Endodermal cell (in vitro differentiated cells): ENCODE data around the gene C5orf58. TPM values are rescaled to one million over a fixed set of nuclear protein-coding genes. Genes with fewer than 3 reads are reported as not detected.
"Not testable (repeated sequence)": the region's sequence is repeated elsewhere in the genome, so short reads cannot be mapped to it uniquely, and the experiment has no call there.

Experiments
- DNase-seq: peaks from one replicate; pipeline ENCODE4 v3.0.0-alpha.2; 2017
- H3K27ac ChIP-seq: 2 replicates; pipeline ENCODE4 v1.5.1; 2013; ENCODE audit warnings: mild to moderate bottlenecking, low read depth, low read length, moderate library complexity
- H3K27me3 ChIP-seq: 2 replicates; pipeline ENCODE4 v1.6.1; 2013; ENCODE audit warnings: mild to moderate bottlenecking, low read length, moderate library complexity; ENCODE audit not compliant: insufficient read depth, control insufficient read depth, poor library complexity, severe bottlenecking
- H3K36me3 ChIP-seq: 2 replicates; pipeline ENCODE4 v1.7.0; 2013; ENCODE audit warnings: mild to moderate bottlenecking, low read length, moderate library complexity; ENCODE audit not compliant: control insufficient read depth, insufficient read depth
- H3K4me1 ChIP-seq: one replicate; pipeline ENCODE4 v1.7.0; 2013; ENCODE audit warnings: low read length; ENCODE audit not compliant: control insufficient read depth, insufficient read depth
- H3K4me3 ChIP-seq: 2 replicates; pipeline ENCODE4 v1.5.1; 2013; ENCODE audit warnings: mild to moderate bottlenecking, low read length, moderate library complexity
- H3K9ac ChIP-seq: 2 replicates; pipeline ENCODE4 v1.6.1; 2013; ENCODE audit warnings: mild to moderate bottlenecking, low read length, moderate library complexity; ENCODE audit not compliant: poor library complexity, severe bottlenecking; ENCODE audit errors: extremely low read depth
- H3K9me3 ChIP-seq: 2 replicates; pipeline ENCODE4 v1.6.1; 2013; ENCODE audit warnings: mild to moderate bottlenecking, low read length, moderate library complexity; ENCODE audit not compliant: control insufficient read depth
- H3K27ac Mint-ChIP-seq: 2 replicates; pipeline ENCODE4 v1.8.0; 2020; ENCODE audit warnings: mixed read lengths
- H3K27me3 Mint-ChIP-seq: 2 replicates; pipeline ENCODE4 v1.8.0; 2021; ENCODE audit warnings: mild to moderate bottlenecking, mixed read lengths; ENCODE audit not compliant: insufficient read depth
- H3K36me3 Mint-ChIP-seq: 2 replicates; pipeline ENCODE4 v1.8.0; 2020; ENCODE audit warnings: low read depth, mixed read lengths
- H3K4me1 Mint-ChIP-seq: 2 replicates; pipeline ENCODE4 v1.8.0; 2020; ENCODE audit warnings: mixed read lengths
- H3K4me3 Mint-ChIP-seq: 2 replicates; pipeline ENCODE4 v1.8.0; 2020; ENCODE audit warnings: mild to moderate bottlenecking, moderate library complexity, mixed read lengths
- H3K9me3 Mint-ChIP-seq: 2 replicates; pipeline ENCODE4 v1.8.0; 2020; ENCODE audit warnings: mild to moderate bottlenecking, mixed read lengths
- WGBS, 2 experiments: methylation state at CpG; one replicate each; pipeline versions ENCODE4 v1.1.5 to v1.1.7; 2013; ENCODE audit warnings: missing lambda C conversion rate in 2 of 2, mixed read lengths in 1 of 2; ENCODE audit not compliant: insufficient coverage in 1 of 2, insufficient read length in 1 of 2; 5-methylcytosine and 5-hydroxymethylcytosine counted together
- total RNA-seq, 2 donors: library from RNA; stranded (reverse); fragmentation: NEBNext Ultra II Directional in 1 of 2; extraction: Animal tissue kit (Norgen Biotek cat#: 25700) in 1 of 2; gene quantifications; 2 replicates in 1 of 2; 3 replicates in 1 of 2; pipeline ENCODE4 v1.2.1, GENCODE V29; 2021
- TF ChIP-seq, protein P1 (sequence below): fragments of 200-600 bp; sonication (generic); conservative IDR thresholded peaks from 2 replicates; pipeline ENCODE4 v1.5.0; 2021; ENCODE audit warnings: antibody characterized with exemption, mild to moderate bottlenecking

Gene C5orf58
- total RNA-seq, 2 donors from 2014 or later: 0.95 TPM; not detected in 1

DNA sequence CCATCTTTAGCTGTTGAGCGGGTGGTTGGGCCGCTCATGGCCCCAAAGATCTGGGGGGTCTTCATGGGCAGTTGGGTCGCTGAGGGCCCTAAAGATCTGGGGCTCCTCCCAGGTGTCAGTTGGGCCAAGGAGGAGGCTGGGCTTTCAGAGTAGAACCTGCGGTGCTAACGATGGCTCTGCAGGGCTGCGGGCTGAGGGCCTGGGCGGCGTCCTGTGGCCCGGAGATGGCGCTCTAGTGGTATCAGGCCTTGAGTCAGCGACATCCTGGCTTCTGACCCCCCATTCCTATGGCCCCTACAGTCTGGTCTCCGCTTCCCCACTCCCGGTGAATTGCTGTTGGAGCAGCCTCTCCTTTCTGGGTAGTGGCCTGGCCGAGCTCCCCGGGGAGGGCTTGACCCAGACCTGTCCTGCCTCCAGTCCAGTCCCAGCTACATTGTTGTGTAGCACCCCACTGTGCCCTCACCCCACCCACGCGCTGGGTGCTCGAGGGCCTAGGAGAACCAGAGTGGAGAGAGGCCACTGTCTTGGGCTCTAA lies 640 bp downstream of the C5orf58 start:
- H3K27me3 Mint-ChIP-seq: no peaks in the 10 kb centered on the region
- Histone ChIP-seq H3K9ac (no peak overlapping the region), H3K27me3 (no peaks in the 10 kb centered on the region), H3K4me3 (no peak overlapping the region), H3K36me3 (no peaks in the 10 kb centered on the region), H3K27ac (no peak overlapping the region), H3K9me3 (no peaks in the 10 kb centered on the region), H3K4me1 (no peaks in the 10 kb centered on the region)
- H3K27ac Mint-ChIP-seq: no peak overlapping the region
- H3K9me3 Mint-ChIP-seq: no peaks in the 10 kb centered on the region
- TF ChIP-seq, protein P1, sequence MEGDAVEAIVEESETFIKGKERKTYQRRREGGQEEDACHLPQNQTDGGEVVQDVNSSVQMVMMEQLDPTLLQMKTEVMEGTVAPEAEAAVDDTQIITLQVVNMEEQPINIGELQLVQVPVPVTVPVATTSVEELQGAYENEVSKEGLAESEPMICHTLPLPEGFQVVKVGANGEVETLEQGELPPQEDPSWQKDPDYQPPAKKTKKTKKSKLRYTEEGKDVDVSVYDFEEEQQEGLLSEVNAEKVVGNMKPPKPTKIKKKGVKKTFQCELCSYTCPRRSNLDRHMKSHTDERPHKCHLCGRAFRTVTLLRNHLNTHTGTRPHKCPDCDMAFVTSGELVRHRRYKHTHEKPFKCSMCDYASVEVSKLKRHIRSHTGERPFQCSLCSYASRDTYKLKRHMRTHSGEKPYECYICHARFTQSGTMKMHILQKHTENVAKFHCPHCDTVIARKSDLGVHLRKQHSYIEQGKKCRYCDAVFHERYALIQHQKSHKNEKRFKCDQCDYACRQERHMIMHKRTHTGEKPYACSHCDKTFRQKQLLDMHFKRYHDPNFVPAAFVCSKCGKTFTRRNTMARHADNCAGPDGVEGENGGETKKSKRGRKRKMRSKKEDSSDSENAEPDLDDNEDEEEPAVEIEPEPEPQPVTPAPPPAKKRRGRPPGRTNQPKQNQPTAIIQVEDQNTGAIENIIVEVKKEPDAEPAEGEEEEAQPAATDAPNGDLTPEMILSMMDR: no peak
- no peaks in the 10 kb centered on the region for H3K36me3 Mint-ChIP-seq
- no peak for DNase-seq
- peaks cover 17% of the 10 kb centered on the region for H3K4me1 Mint-ChIP-seq
- WGBS, 2 experiments: 95 to 96% methylated on average over 14 to 18 of the region's 18 CpGs
- H3K4me3 Mint-ChIP-seq: no peak overlapping the region

DNA sequence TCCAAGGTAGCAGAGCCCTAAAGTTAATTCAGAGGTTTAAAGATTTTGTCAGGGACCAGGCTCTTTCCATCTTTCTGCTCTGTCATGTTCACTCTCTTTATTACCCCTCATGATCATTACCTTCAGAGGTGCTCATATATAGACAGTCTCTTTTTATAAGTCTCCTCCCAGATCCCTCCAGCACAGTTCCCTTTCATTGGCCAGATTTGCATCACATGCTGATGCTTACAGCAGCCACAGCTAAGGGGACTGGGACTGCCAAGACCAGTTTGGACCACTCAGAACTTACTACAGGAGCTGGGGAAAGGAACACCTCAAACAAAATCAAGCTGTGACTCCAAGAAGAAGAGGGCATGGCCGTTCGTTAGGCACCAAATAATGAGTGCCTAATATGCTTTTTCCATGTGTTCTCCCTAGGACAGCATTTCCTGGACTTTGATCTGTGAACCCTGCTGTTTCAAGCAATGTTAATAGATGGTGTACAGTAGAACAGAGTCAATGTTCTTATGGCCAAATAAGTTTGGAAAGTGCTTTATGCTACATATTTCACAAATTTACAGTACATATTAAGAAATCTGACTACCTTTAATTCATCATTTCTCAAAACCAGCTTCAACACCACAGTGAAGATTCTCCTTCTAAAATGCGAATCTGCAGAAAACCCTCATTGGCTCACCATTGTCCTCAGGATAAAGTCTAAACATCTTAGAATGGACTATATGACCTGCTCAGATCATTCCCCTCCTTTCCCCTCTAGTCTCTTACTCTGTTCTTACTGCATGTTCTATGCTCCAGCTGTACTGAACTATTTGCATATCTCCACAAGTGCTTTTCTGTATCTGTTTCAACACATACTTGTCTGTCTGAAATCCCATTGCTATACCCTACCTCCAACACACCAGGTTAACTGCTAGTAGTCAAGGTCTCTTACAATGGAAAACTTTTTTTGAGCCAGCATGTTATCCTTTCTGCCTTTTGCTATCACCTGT lies 3.4 kb downstream of the C5orf58 start:
- H3K4me1 Mint-ChIP-seq: peaks cover 1% of the 10 kb centered on the region
- Histone ChIP-seq H3K27ac (no peak overlapping the region), H3K27me3 (no peaks in the 10 kb centered on the region), H3K4me3 (no peak overlapping the region), H3K9me3 (no peaks in the 10 kb centered on the region), H3K4me1 (no peaks in the 10 kb centered on the region), H3K36me3 (no peaks in the 10 kb centered on the region), H3K9ac (no peak overlapping the region)
- TF ChIP-seq, protein P1: no peak
- H3K9me3 Mint-ChIP-seq: no peaks in the 10 kb centered on the region
- no peak for DNase-seq
- H3K36me3 Mint-ChIP-seq: no peaks in the 10 kb centered on the region
- H3K27me3 Mint-ChIP-seq: no peaks in the 10 kb centered on the region
- 84 to 93% methylated on average over 3 of the region's 3 CpGs for WGBS, 2 experiments
- no peak overlapping the region for H3K27ac Mint-ChIP-seq
- H3K4me3 Mint-ChIP-seq: no peak overlapping the region

DNA sequence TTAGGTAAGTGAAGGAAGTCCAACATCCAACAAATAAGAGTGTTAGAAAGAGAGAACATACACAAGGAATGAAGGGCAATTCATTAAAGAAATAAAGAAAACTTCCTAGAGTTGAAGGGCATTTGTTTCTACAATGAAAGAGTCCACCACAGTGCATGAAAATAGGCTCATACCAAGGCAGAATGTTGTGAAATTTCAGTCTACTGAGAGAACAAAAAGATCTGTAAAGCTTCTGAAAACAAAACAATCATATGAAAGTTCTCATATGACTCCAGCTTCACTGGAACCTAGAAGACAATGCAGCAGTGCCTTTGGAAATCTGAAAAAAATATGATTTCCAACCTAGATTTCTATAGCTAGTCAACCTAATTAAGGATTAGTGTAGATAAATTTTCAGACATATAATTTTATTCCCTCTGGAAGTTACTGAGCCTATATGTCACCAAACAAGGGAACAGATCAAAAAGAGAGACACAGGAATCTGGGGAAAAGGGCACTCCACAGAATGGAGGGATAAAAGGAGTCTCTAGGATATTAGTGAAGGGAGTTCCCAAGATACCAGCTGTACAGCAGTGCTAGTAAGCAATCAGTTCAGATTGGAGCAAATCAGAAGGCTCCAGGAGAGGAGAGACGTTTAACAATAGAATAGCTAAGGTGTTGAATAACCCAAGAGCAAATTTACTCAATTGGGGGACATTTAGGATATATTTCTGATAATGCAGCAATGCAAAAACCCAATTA lies 5.8 kb downstream of the C5orf58 start:
- TF ChIP-seq, protein P1: no peak
- Histone ChIP-seq H3K27me3 (no peaks in the 10 kb centered on the region), H3K36me3 (no peaks in the 10 kb centered on the region), H3K27ac (no peak overlapping the region), H3K9ac (no peak overlapping the region), H3K4me1 (no peaks in the 10 kb centered on the region), H3K9me3 (no peaks in the 10 kb centered on the region), H3K4me3 (no peak overlapping the region)
- DNase-seq: no peak
- no peaks in the 10 kb centered on the region for H3K36me3 Mint-ChIP-seq
- H3K27me3 Mint-ChIP-seq: no peaks in the 10 kb centered on the region
- WGBS, 2 experiments: 40 to 69% methylated on average over 1 of the region's 1 CpG
- H3K4me3 Mint-ChIP-seq: no peak overlapping the region
- H3K9me3 Mint-ChIP-seq: no peaks in the 10 kb centered on the region
- no peaks in the 10 kb centered on the region for H3K4me1 Mint-ChIP-seq
- no peak overlapping the region for H3K27ac Mint-ChIP-seq

DNA sequence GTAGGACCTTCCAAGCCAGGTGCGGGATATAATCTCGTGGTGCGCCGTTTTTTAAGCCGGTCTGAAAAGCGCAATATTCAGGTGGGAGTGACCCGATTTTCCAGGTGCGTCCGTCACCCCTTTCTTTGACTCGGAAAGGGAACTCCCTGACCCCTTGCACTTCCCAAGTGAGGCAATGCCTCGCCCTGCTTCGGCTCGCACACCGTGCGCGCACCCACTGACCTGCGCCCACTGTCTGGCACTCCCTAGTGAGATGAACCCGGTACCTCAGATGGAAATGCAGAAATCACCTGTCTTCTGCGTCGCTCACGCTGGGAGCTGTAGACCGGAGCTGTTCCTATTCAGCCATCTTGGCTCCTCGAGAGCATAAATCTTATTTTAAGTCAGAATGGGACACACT lies 12.7 kb downstream of the C5orf58 start:
- peaks cover 13% of the 10 kb centered on the region for H3K9me3 Mint-ChIP-seq
- H3K27me3 ChIP-seq, H3K4me1 ChIP-seq, H3K27ac ChIP-seq, H3K27me3 Mint-ChIP-seq, DNase-seq, H3K9me3 ChIP-seq, H3K4me1 Mint-ChIP-seq, H3K9ac ChIP-seq, H3K36me3 Mint-ChIP-seq, H3K36me3 ChIP-seq: not testable (repeated sequence)
- peak overlapping the region; percentile 52 for H3K4me3 Mint-ChIP-seq
- peak overlapping the region; percentile 85 for H3K27ac Mint-ChIP-seq
- WGBS, 2 experiments: 68 to 94% methylated on average over 5 to 13 of the region's 23 CpGs
- peak overlapping the region; percentile 69 for H3K4me3 ChIP-seq
